Brain microvascular endothelial cell (primary cell): Measurements from ENCODE around the gene MAPKBP1.

Source experiments
- DNase-seq: peaks from one replicate; pipeline ENCODE4 v3.0.0-alpha.2; 2020
- H3K27ac ChIP-seq: fragments of 250-450 bp; sonication (Bioruptor Pico); 2 replicates; pipeline ENCODE4 v1.5.1; 2020; ENCODE audit warnings: mild to moderate bottlenecking, moderate library complexity
- H3K27me3 ChIP-seq: fragments of 250-450 bp; sonication (Bioruptor Pico); replicated peaks from 2 replicates; pipeline ENCODE4 v1.5.1; 2020; ENCODE audit warnings: mild to moderate bottlenecking
- H3K36me3 ChIP-seq: fragments of 250-450 bp; sonication (Bioruptor Pico); replicated peaks from 2 replicates; pipeline ENCODE4 v1.5.1; 2020; ENCODE audit warnings: mild to moderate bottlenecking
- H3K4me3 ChIP-seq: 2 replicates; pipeline ENCODE4 v1.5.1; 2011; ENCODE audit warnings: low read depth, mild to moderate bottlenecking, control low read depth, low read length, moderate library complexity
- in situ Hi-C: cut with HindIII; loops from 2 replicates; pipeline ENCODE4 v1.10.0; 2017; ENCODE audit warnings: low sequenced_read_pairs, low pct_ligation_motif_present
- TF ChIP-seq, protein P1 (sequence below): IDR thresholded peaks from 2 replicates; pipeline ENCODE4 v1.5.1; 2011; ENCODE audit warnings: low read depth, mild to moderate bottlenecking, moderate library complexity, low read length, control low read depth, inconsistent platforms; ENCODE audit errors: missing control alignments

The MAPKBP1 gene

DNA sequence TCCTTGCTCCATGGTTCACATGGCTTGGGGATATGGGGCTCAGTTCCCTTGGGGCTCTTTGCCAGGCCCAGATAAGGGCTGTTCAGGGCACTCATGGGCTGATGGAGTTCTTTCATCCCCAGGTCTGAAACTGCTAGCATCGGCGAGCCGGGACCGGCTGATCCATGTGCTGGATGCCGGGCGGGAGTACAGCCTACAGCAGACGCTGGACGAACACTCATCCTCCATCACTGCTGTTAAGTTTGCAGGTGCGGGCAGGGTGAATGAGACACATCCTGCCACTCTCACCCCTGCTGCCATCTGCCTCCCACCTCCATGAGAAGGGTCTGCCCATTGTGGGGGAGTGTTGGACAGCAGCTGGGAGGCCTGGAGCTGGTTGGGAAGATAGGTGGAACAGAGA lies 42.5 kb downstream of the MAPKBP1 start:
- no peaks in the 10 kb centered on the region for H3K27me3 ChIP-seq
- in situ Hi-C loops: no loop called here
- no peak overlapping the region for H3K27ac ChIP-seq
- TF ChIP-seq, protein P1, sequence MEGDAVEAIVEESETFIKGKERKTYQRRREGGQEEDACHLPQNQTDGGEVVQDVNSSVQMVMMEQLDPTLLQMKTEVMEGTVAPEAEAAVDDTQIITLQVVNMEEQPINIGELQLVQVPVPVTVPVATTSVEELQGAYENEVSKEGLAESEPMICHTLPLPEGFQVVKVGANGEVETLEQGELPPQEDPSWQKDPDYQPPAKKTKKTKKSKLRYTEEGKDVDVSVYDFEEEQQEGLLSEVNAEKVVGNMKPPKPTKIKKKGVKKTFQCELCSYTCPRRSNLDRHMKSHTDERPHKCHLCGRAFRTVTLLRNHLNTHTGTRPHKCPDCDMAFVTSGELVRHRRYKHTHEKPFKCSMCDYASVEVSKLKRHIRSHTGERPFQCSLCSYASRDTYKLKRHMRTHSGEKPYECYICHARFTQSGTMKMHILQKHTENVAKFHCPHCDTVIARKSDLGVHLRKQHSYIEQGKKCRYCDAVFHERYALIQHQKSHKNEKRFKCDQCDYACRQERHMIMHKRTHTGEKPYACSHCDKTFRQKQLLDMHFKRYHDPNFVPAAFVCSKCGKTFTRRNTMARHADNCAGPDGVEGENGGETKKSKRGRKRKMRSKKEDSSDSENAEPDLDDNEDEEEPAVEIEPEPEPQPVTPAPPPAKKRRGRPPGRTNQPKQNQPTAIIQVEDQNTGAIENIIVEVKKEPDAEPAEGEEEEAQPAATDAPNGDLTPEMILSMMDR: no peak
- no peak overlapping the region for H3K4me3 ChIP-seq
- peaks cover 89% of the 10 kb centered on the region for H3K36me3 ChIP-seq
- no peak for DNase-seq

DNA sequence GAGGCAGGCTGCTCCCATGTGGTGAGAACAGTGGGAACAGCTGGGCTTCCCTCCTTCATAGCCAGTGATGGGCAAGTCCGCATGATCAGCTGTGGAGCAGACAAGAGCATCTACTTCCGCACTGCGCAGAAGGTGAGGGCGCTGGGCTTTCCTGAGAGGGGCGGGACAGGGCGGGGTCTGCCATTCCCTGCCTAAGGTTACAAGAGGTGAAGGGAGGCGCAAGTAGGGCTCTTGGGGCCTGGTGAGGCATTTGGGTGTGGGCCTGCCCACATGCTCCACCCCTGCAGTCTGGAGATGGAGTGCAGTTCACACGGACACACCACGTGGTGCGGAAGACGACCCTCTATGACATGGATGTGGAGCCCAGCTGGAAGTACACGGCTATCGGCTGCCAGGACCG lies 43.0 kb downstream of the MAPKBP1 start:
- Histone ChIP-seq H3K4me3 (no peak overlapping the region), H3K27me3 (no peaks in the 10 kb centered on the region), H3K27ac (no peak overlapping the region), H3K36me3 (peaks cover 90% of the 10 kb centered on the region)
- no peak for DNase-seq
- TF ChIP-seq, protein P1: no peak
- in situ Hi-C loops: no loop called here

DNA sequence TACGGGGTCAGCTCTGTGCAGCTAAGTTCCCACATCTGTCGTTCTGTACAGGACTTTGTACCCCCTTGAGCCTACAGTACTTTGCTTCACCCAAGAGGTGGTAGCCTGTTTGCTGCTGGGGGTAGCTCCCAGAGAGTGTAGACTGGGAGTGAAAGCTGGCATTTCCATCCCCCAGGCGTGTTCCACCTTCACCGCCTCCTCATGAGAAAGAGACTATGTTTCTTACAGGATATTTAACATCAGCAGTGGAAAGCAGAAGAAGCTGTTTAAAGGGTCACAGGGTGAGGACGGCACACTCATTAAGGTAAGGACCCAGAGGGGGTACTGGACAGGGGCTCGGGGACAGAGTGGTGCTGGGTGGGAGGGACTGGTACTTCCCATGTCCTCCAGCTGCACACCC lies 43.5 kb downstream of the MAPKBP1 start:
- no peaks in the 10 kb centered on the region for H3K27me3 ChIP-seq
- no peak overlapping the region for H3K27ac ChIP-seq
- no peak for DNase-seq
- peaks cover 90% of the 10 kb centered on the region for H3K36me3 ChIP-seq
- TF ChIP-seq, protein P1: no peak
- in situ Hi-C loops: no loop called here
- no peak overlapping the region for H3K4me3 ChIP-seq

DNA sequence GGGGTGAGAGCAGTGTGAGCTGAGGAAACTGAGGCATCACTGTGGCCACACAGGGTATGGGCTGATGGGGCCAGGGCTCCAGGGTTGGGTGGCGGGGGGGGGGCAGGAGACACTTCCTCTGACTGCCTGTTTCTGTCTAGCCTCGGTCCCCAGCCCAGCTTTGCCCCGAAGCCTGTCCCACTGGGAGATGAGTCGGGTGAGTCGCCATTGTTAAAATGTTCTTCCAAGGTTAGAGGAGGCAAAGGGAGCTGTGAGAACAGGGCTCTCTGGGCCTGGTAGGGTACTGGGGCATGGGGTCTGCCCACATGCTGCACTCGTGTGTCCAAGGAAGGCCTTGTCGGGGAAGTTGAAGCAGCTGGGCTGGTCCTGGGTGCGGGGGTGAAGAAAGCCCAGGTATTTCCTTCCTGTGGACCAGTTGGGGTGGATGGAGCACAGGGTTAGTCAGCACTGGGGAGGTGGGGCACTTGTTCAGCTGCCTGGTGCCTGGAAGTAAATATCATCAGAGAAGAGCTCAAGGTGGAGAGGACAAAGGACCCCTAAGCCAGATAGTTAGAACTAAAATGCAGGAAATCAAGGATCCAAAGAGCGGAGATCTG lies 45.3 kb downstream of the MAPKBP1 start:
- TF ChIP-seq, protein P1: no peak

DNA sequence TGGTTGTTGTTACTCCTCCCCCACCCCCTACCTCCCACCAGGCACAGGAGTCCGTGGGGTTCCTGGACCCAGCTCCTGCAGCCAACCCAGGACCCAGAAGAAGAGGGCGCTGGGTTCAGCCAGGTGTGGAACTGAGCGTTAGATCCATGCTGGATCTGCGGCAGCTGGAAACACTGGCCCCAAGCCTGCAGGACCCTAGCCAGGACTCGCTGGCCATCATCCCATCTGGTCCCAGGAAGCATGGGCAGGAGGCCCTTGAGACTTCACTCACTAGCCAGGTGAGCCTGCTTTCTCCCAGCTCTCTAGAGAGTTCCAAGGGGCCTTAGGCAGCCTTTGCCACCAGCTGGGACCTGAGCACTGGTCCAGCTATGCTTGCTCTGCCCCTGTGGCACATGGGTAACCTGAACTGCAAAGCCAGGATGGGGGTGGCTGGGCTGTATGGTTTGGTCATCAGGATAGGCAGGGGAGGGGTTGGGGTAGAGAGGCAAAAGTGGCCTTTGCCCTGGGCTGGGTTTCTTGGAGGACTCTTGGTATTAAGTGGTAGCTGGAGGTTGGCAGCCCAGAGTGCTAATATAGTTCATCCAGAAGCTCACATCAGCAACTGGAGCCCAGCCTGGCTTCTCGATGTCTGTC lies 46.6 kb downstream of the MAPKBP1 start:
- H3K27ac ChIP-seq: no peak overlapping the region
- DNase-seq: no peak
- H3K4me3 ChIP-seq: no peak overlapping the region
- no peaks in the 10 kb centered on the region for H3K27me3 ChIP-seq
- H3K36me3 ChIP-seq: peaks cover 84% of the 10 kb centered on the region
- TF ChIP-seq, protein P1: no peak
- in situ Hi-C loops: no loop called here

More for the DNA sequence above, 45.3 kb downstream of the MAPKBP1 start:
- Histone ChIP-seq H3K27me3 (no peaks in the 10 kb centered on the region), H3K27ac (no peak overlapping the region), H3K4me3 (no peak overlapping the region), H3K36me3 (peaks cover 88% of the 10 kb centered on the region)
- in situ Hi-C loops: no loop called here
- no peak for DNase-seq

DNA sequence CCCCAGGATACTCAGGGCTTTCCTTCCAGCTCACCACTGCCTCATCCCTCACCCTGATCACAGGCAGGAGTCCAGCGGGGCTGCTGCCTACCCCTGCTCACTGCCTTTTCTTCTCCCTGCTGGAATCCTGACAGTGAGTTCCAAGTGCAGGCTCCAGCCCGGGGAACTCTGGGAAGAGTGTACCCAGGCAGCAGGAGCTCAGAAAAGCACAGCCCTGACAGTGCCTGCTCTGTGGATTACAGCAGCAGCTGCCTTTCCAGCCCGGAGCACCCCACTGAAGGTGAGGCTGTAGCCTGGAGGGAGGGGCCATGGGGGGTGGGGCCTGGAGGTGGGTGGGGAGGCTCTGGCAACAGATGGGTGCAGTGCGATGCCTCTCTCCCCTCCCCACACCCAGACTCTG lies 47.5 kb downstream of the MAPKBP1 start:
- Histone ChIP-seq H3K4me3 (no peak overlapping the region), H3K27ac (no peak overlapping the region), H3K36me3 (peaks cover 76% of the 10 kb centered on the region), H3K27me3 (no peaks in the 10 kb centered on the region)
- DNase-seq: no peak
- TF ChIP-seq, protein P1: no peak
- in situ Hi-C loops: no loop called here
